UCSD-AML1 (cell line): ENCODE data around the gene SOWAHB.

Experiments
- DNase-seq: peaks from one replicate; lab custom pipeline; 2025; ENCODE audit not compliant: unreplicated experiment; lab: John Stamatoyannopoulos, UW

Gene SOWAHB

GRCh38 chr4:76854858-76855257 lies 43.1 kb downstream of the SOWAHB start:
- no peak for DNase-seq

DNA sequence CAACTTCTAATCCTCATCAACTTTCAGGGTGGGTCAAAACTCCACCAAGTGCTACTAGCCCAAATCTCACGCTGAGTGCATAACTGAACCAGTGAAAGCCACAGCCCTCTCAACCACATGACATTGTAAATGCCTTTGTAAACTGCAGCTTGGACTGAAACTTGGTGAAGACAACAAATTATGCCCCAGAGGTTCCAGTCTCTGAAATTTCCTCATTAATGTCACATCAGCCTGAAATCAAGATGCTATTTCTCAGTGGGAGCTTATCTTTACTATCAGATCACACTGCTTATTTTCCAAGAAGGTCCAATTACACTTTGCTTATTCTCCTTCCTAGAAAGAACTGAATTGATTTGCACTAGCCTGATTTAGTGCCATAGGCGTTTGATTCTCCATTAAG lies 46.6 kb downstream of the SOWAHB start:
- no peak for DNase-seq

DNA sequence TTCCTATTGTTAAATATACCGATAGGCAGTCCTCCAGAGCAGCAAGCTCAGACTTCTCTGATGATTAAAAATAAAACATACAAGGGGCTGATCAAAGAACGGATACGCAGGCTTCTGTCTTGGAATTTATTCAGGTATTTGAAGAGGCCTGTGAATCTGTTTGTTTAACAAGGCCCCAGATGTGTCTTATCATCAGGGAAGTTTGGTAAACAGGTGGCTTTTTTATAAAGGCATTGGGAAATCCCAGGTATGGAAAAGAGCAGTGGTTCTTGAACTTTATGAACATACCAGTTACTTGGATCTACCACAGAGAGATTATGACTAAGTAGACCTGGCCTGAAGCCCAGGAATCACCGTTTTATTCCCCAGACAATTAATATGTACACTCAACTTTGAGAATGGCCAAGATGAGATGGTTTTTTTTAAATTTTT lies 47.9 kb downstream of the SOWAHB start:
- DNase-seq: no peak
